ENCODE data around the gene SBK3.

DNA sequence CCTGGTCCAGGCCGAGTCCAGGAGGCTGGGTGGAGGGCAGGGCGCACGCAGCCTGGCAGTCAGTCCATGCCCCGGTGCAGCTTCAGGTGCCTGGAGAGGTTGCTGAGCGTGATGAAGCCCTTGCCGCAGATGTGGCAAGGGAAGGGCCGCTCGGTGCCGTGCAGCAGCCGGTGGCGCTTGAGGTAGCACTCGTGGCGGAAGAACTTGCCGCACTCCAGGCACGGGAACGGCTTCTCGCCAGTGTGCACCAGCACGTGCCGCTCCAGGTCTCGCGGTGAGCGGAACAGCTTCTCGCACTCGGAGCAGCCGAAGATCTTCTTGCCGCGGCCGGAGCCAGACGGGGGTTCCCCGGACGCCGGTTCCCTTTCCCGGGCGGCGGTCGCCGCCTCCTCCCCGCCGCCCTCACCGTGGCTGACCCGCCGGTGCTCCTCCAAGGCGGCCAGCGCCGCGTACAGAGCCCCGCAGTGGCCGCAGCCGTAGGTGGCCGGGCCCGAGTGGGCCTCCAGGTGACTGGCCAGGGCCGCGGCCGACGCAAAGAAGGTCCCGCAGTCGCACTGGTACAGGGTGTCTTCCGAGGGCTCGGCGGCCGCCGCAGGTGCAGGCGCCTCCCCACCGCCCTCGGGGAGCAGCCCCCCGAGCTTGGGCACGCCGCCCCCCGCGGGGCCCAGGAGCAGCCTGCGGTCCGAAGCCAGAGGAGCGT lies 47.2 kb upstream of the SBK3 start:
- TF ChIP-seq, protein P1, sequence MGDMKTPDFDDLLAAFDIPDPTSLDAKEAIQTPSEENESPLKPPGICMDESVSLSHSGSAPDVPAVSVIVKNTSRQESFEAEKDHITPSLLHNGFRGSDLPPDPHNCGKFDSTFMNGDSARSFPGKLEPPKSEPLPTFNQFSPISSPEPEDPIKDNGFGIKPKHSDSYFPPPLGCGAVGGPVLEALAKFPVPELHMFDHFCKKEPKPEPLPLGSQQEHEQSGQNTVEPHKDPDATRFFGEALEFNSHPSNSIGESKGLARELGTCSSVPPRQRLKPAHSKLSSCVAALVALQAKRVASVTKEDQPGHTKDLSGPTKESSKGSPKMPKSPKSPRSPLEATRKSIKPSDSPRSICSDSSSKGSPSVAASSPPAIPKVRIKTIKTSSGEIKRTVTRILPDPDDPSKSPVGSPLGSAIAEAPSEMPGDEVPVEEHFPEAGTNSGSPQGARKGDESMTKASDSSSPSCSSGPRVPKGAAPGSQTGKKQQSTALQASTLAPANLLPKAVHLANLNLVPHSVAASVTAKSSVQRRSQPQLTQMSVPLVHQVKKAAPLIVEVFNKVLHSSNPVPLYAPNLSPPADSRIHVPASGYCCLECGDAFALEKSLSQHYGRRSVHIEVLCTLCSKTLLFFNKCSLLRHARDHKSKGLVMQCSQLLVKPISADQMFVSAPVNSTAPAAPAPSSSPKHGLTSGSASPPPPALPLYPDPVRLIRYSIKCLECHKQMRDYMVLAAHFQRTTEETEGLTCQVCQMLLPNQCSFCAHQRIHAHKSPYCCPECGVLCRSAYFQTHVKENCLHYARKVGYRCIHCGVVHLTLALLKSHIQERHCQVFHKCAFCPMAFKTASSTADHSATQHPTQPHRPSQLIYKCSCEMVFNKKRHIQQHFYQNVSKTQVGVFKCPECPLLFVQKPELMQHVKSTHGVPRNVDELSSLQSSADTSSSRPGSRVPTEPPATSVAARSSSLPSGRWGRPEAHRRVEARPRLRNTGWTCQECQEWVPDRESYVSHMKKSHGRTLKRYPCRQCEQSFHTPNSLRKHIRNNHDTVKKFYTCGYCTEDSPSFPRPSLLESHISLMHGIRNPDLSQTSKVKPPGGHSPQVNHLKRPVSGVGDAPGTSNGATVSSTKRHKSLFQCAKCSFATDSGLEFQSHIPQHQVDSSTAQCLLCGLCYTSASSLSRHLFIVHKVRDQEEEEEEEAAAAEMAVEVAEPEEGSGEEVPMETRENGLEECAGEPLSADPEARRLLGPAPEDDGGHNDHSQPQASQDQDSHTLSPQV (IDR thresholded peaks at IDR 0.05), result no peak
- TF ChIP-seq, protein P2, sequence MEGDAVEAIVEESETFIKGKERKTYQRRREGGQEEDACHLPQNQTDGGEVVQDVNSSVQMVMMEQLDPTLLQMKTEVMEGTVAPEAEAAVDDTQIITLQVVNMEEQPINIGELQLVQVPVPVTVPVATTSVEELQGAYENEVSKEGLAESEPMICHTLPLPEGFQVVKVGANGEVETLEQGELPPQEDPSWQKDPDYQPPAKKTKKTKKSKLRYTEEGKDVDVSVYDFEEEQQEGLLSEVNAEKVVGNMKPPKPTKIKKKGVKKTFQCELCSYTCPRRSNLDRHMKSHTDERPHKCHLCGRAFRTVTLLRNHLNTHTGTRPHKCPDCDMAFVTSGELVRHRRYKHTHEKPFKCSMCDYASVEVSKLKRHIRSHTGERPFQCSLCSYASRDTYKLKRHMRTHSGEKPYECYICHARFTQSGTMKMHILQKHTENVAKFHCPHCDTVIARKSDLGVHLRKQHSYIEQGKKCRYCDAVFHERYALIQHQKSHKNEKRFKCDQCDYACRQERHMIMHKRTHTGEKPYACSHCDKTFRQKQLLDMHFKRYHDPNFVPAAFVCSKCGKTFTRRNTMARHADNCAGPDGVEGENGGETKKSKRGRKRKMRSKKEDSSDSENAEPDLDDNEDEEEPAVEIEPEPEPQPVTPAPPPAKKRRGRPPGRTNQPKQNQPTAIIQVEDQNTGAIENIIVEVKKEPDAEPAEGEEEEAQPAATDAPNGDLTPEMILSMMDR (IDR thresholded peaks at IDR 0.05 in 2 of 3, conservative IDR thresholded peaks at IDR 0.05 in 1 of 3; ENCODE audit: control insufficient read depth in 2 of 3, extremely low read depth in 1 of 3, insufficient read depth in 1 of 3, low read depth in 3 of 3, low read length in 3 of 3), result no peak
- no peak for TF ChIP-seq TAF1 (IDR thresholded peaks at IDR 0.05; ENCODE audit: borderline replicate concordance, low read depth, low read length)
- no peak for TF ChIP-seq HDAC6 (IDR thresholded peaks at IDR 0.05; ENCODE audit: unreplicated experiment)
